ENCODE measurements around the gene TMOD3.

The TMOD3 gene

DNA sequence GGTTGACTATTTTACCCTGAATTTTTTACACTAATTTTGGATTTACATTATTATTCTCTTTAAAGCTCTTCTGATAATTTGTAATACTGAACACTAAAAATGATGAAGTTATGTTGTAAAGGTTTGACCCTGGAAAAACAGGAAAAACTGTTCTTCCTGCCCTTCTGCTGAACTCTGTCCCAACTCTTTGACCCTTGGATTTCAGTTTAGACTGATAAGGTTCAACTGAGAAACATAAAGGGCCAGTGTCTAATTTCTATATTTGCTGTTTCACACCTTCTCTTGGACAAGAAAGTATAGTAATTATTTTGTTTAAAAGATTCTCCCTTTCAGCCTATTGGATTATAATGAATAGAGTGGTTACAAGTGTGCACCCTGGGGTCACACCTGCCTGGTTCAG lies 12.8 kb upstream of the TMOD3 start:
- TF ChIP-seq, protein P1, sequence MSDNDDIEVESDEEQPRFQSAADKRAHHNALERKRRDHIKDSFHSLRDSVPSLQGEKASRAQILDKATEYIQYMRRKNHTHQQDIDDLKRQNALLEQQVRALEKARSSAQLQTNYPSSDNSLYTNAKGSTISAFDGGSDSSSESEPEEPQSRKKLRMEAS (IDR thresholded peaks at IDR 0.05; ENCODE audit: low read depth, low read length), result no peak
- TF ChIP-seq MYC (IDR thresholded peaks at IDR 0.05; ENCODE audit: low read depth, low read length), result no peak
- no peak for TF ChIP-seq POLR2A (IDR thresholded peaks at IDR 0.05; ENCODE audit: extremely low read depth, insufficient read length)
- TF ChIP-seq, protein P2, sequence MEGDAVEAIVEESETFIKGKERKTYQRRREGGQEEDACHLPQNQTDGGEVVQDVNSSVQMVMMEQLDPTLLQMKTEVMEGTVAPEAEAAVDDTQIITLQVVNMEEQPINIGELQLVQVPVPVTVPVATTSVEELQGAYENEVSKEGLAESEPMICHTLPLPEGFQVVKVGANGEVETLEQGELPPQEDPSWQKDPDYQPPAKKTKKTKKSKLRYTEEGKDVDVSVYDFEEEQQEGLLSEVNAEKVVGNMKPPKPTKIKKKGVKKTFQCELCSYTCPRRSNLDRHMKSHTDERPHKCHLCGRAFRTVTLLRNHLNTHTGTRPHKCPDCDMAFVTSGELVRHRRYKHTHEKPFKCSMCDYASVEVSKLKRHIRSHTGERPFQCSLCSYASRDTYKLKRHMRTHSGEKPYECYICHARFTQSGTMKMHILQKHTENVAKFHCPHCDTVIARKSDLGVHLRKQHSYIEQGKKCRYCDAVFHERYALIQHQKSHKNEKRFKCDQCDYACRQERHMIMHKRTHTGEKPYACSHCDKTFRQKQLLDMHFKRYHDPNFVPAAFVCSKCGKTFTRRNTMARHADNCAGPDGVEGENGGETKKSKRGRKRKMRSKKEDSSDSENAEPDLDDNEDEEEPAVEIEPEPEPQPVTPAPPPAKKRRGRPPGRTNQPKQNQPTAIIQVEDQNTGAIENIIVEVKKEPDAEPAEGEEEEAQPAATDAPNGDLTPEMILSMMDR (IDR thresholded peaks at IDR 0.05; ENCODE audit: low read depth, low read length), result no peak
- no peak for DNase-seq (ENCODE audit: low read depth)
- H3K4me3 ChIP-seq (ENCODE audit: low read depth, low read length), result no peak overlapping the region

DNA sequence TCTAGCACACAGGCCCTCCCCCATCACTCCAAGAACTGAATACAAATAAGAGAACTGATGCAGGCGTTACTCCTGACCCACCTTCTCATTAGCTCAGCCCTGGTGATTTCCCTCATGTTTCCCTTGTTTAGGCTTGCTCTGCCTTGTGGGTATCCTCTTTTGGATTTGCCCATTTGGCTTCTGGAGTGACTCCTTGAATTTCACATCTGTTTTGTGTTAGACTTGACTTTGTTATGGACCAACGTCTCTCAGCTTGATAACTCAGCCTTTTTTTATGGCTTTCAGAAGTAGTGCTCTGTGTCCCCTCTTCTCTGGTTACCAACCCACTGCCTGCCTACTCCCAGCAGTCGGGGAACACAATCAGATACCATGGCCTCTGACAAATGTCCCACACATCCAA lies 11.3 kb upstream of the TMOD3 start:
- TF ChIP-seq MYC (IDR thresholded peaks at IDR 0.05; ENCODE audit: low read depth, low read length) (no peak), POLR2A (IDR thresholded peaks at IDR 0.05; ENCODE audit: extremely low read depth, insufficient read length) (no peak)
- TF ChIP-seq, protein P1 (IDR thresholded peaks at IDR 0.05; ENCODE audit: low read depth, low read length), result no peak
- TF ChIP-seq, protein P2 (IDR thresholded peaks at IDR 0.05; ENCODE audit: low read depth, low read length), result no peak
- no peak for DNase-seq (ENCODE audit: low read depth)
- H3K4me3 ChIP-seq (ENCODE audit: low read depth, low read length), result no peak overlapping the region

DNA sequence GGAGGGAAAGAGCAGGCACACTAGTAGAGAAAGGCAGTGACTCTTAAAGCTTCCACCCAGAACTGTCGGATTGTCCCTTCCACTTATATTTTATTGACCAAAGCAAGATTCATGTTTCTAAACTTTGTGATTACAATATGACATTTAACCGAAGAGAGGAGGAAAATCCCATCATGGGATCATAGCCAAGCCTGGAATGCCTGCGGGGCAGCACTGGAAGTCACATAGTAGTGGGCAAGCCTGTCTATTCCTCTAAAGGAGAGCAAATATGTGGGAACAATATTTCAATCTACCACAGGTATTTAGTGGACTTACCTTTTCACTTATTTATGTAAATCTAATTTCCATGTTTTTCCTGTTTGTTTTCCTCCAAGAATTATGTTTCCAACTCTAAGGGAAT lies 3.8 kb upstream of the TMOD3 start:
- DNase-seq (ENCODE audit: low read depth), result no peak
- H3K4me3 ChIP-seq (ENCODE audit: low read depth, low read length), result no peak overlapping the region
- no peak for TF ChIP-seq POLR2A (IDR thresholded peaks at IDR 0.05; ENCODE audit: extremely low read depth, insufficient read length)
- TF ChIP-seq, protein P2 (IDR thresholded peaks at IDR 0.05; ENCODE audit: low read depth, low read length), result no peak

DNA sequence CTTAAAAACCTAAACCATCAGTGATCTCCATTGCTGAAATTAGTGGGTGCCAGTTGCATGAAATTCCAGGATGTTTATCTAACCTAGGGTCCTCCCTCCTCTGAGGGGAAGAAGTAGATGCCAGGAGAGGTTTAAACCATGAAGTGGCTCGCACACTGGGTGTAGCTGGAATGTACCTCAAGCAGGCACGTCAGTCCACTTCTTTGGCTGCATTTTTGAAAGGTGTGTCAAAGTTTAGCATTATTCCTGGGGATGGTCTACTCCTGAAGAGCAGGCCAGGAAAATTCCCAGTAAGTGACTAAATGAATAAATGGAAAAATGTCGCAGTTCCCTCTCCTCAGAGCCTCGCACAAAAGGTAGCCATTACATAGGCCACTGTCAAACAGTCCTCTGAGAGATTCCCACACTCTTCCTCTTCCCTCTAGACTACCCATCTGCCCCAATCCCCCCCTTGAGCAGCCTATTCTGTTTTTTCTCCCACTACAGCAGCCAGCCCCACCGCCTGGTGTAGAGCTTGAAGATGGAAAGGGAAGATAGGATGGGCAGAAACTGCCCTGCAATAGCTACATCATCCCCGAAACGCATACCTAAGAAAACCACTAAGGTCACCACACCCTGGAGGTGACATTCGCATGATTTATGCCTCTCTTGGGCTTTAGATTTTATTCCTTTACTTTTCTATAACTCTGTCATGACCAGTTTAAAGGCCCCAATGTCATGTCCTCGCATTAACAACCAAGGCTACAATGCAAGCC lies 655 bp upstream of the TMOD3 start:
- H3K4me3 ChIP-seq (ENCODE audit: low read depth, low read length), result no peak overlapping the region
- DNase-seq (ENCODE audit: low read depth), result no peak

DNA sequence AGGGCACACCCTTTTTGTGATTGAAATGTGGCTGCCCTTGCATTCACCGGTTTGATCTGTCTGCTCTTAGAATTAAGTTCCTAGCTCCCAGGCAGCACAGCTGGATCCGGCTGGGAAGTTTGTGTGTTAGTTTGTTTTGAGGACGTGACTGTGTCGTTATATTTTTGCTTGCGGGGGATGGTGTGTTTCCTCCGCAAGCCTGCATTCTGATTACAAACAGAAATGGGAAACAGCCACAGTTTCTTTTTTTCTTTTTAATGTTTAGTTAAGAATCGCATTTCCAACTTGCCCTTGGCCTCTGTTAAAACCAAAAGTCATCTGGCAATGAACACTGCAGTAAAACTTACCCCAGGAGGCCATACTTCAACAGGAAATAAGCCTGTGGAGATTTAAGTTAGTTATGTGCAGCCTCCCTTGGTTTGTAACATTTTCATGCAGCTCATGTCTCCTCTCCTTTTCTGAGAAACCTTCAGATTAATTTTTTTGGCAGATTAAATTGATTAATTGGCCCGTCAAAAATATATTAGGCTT lies 888 bp downstream of the TMOD3 start:
- DNase-seq (ENCODE audit: low read depth), result peak; percentile 49
- no peak for TF ChIP-seq POLR2A (IDR thresholded peaks at IDR 0.05; ENCODE audit: extremely low read depth, insufficient read length)
- TF ChIP-seq, protein P1 (IDR thresholded peaks at IDR 0.05; ENCODE audit: low read depth, low read length), result 0 out of 2 replicates have a peak, but pooled peaks have one; percentile 36
- H3K4me3 ChIP-seq (ENCODE audit: low read depth, low read length), result peak overlapping the region; percentile 85

More for the DNA sequence above, 655 bp upstream of the TMOD3 start:
- TF ChIP-seq POLR2A (IDR thresholded peaks at IDR 0.05; ENCODE audit: extremely low read depth, insufficient read length), result no peak
- TF ChIP-seq, protein P1 (IDR thresholded peaks at IDR 0.05; ENCODE audit: low read depth, low read length), result no peak
- TF ChIP-seq, protein P2 (IDR thresholded peaks at IDR 0.05; ENCODE audit: low read depth, low read length), result no peak
- no peak for TF ChIP-seq MYC (IDR thresholded peaks at IDR 0.05; ENCODE audit: low read depth, low read length)

DNA sequence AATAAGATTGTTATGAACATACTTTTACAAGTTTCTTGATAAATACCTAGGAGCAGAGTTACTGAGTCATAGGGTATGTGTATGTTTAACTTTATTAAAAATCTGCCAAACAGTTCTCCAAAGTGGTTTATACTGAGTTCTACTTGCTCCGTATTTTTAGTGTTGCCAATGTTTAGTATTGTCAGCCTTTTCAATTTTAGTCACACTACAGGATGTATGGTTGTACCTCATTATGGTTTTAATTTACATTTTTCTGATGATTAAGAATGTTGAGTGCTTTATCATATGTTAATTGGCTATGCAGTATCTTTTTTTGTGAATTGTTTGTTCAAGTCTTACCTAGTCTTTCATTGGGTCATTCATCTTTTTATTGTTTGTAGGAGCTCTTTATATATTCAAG lies 4.3 kb downstream of the TMOD3 start:
- H3K4me3 ChIP-seq (ENCODE audit: low read depth, low read length), result no peak overlapping the region
- DNase-seq (ENCODE audit: low read depth), result no peak
- TF ChIP-seq, protein P1 (IDR thresholded peaks at IDR 0.05; ENCODE audit: low read depth, low read length), result no peak
- TF ChIP-seq POLR2A (IDR thresholded peaks at IDR 0.05; ENCODE audit: extremely low read depth, insufficient read length) (no peak), MYC (IDR thresholded peaks at IDR 0.05; ENCODE audit: low read depth, low read length) (no peak)
- TF ChIP-seq, protein P2 (IDR thresholded peaks at IDR 0.05; ENCODE audit: low read depth, low read length), result no peak

Measured in NB4 (cell line).